HL-60 (cell line): Measurements from ENCODE around the gene RANBP3L.

Source experiments
- CTCF ChIP-seq: IDR thresholded peaks from one replicate; pipeline ENCODE4 v1.5.1; 2011; ENCODE audit warnings: low read length, control low read depth, inconsistent platforms; ENCODE audit not compliant: insufficient read depth
- POLR2AphosphoS5 ChIP-seq: IDR thresholded peaks from 2 replicates; pipeline ENCODE4 v1.6.1; 2012; ENCODE audit warnings: low read depth
- SPI1 ChIP-seq: IDR thresholded peaks from 2 replicates; pipeline ENCODE4 v1.6.1; 2012; ENCODE audit warnings: low read depth, mild to moderate bottlenecking, borderline replicate concordance

- no peak for TF ChIP-seq CTCF
- TF ChIP-seq SPI1 = no peak
- TF ChIP-seq POLR2AphosphoS5 = no peak
Observed at GRCh38 chr5:36208786-36209185, 92.9 kb downstream of the RANBP3L start.
